Measurements from ENCODE around the gene PRSS57.

DNA sequence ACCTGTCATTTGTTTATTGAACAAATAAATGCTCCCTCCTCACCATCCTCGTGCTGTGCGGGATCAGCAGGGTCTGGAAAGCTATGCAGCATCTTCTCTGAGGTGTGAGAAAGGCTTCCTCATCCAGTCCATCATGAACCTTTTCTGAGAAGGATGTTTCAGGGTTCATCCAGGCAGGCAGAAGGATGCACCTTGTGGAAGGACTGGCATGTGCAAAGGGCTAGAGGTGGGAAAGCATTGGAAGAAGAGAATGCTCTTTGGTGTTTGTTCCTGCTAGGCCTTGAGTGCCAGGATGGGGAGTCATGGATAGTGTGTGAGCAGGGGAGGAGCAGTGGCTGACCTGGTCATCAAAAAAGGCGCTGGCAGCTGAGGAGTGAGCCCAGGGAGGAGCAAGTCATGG, 20.1 kb upstream of the PRSS57 start:
- TF ChIP-seq, protein P1, sequence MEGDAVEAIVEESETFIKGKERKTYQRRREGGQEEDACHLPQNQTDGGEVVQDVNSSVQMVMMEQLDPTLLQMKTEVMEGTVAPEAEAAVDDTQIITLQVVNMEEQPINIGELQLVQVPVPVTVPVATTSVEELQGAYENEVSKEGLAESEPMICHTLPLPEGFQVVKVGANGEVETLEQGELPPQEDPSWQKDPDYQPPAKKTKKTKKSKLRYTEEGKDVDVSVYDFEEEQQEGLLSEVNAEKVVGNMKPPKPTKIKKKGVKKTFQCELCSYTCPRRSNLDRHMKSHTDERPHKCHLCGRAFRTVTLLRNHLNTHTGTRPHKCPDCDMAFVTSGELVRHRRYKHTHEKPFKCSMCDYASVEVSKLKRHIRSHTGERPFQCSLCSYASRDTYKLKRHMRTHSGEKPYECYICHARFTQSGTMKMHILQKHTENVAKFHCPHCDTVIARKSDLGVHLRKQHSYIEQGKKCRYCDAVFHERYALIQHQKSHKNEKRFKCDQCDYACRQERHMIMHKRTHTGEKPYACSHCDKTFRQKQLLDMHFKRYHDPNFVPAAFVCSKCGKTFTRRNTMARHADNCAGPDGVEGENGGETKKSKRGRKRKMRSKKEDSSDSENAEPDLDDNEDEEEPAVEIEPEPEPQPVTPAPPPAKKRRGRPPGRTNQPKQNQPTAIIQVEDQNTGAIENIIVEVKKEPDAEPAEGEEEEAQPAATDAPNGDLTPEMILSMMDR (IDR thresholded peaks at IDR 0.05): no peak
- no peak for TF ChIP-seq POLR2A (IDR thresholded peaks at IDR 0.05)
